ENCODE results near the gene OR2T34. TPM values are rescaled to one million over a fixed set of nuclear protein-coding genes. Genes with fewer than 3 reads are reported as not detected.

OR2T34 gene
- polyA plus RNA-seq, 1 donor from 2014 or later = not detected

DNA sequence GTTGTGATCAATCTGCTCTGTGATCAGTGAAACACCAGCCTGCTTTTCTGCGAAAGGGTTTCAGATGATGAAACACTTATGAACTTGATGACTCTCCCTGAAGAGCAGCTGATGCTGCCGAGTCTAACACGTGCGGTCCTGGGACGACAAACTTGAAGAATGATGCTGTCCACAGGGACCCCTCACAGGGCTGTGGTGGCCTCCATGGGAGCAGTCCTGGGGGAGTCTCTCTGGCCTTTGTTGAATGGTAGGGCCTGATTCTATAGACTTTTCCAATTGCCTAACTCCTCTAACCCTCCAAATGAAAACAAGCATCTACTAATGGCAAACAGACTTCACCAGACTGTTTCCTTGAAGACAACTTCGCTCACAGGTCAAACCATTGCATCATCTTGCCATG, 23.0 kb upstream of the OR2T34 start, which contains the start of gene OR2T10:
Gene OR2T10 (minus strand): TSS at position 112 of the 400 bp plus-strand sequence. CDS start 3,932 bp downstream, outside the sequence.
- Histone ChIP-seq H3K4me2 (ENCODE audit: low read length) (no peak within 1 kb of the TSS), H3K9me2 (ENCODE audit: insufficient read depth, low read length) (no peaks in the 10 kb centered on the region), H2AFZ (ENCODE audit: low read depth, low read length) (no peak within 1 kb of the TSS), H4K20me1 (ENCODE audit: insufficient read depth) (no peaks in the 10 kb centered on the region), H3K9ac (ENCODE audit: low read length) (no peak within 1 kb of the TSS), H3K9me3 (ENCODE audit: low read length) (peaks cover 13% of the 10 kb centered on the region), H3K27ac (ENCODE audit: low read length) (no peak within 1 kb of the TSS), H3K27me3 (ENCODE audit: insufficient read depth, low read depth, low read length) (no peaks in the 10 kb centered on the region), H3K36me3 (ENCODE audit: insufficient read depth, low read length) (no peaks in the 10 kb centered on the region), H3K79me2 (replicated peaks; ENCODE audit: insufficient read depth, low read length) (no peaks in the 10 kb centered on the region), H3K4me3 (ENCODE audit: low read length) (no peak within 1 kb of the TSS), H3F3A (ENCODE audit: insufficient read depth, low read length, poor library complexity, severe bottlenecking) (no peaks in the 10 kb centered on the region)
- TF ChIP-seq EZH2 (IDR thresholded peaks at IDR 0.05; ENCODE audit: borderline replicate concordance, insufficient read depth, low read length, poor library complexity, severe bottlenecking) (no peak), TAF1 (IDR thresholded peaks at IDR 0.05; ENCODE audit: low read depth) (no peak), MXI1 (conservative IDR thresholded peaks at IDR 0.05; ENCODE audit: poor library complexity, severe bottlenecking) (no peak), SMC3 (conservative IDR thresholded peaks at IDR 0.05; ENCODE audit: poor library complexity) (no peak), POLR2AphosphoS5 (IDR thresholded peaks at IDR 0.05) (no peak), EP300 (conservative IDR thresholded peaks at IDR 0.05; ENCODE audit: poor library complexity, severe bottlenecking) (no peak), RAD21 (conservative IDR thresholded peaks at IDR 0.05) (no peak)
- TF ChIP-seq, protein P1, sequence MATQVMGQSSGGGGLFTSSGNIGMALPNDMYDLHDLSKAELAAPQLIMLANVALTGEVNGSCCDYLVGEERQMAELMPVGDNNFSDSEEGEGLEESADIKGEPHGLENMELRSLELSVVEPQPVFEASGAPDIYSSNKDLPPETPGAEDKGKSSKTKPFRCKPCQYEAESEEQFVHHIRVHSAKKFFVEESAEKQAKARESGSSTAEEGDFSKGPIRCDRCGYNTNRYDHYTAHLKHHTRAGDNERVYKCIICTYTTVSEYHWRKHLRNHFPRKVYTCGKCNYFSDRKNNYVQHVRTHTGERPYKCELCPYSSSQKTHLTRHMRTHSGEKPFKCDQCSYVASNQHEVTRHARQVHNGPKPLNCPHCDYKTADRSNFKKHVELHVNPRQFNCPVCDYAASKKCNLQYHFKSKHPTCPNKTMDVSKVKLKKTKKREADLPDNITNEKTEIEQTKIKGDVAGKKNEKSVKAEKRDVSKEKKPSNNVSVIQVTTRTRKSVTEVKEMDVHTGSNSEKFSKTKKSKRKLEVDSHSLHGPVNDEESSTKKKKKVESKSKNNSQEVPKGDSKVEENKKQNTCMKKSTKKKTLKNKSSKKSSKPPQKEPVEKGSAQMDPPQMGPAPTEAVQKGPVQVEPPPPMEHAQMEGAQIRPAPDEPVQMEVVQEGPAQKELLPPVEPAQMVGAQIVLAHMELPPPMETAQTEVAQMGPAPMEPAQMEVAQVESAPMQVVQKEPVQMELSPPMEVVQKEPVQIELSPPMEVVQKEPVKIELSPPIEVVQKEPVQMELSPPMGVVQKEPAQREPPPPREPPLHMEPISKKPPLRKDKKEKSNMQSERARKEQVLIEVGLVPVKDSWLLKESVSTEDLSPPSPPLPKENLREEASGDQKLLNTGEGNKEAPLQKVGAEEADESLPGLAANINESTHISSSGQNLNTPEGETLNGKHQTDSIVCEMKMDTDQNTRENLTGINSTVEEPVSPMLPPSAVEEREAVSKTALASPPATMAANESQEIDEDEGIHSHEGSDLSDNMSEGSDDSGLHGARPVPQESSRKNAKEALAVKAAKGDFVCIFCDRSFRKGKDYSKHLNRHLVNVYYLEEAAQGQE (IDR thresholded peaks at IDR 0.05; ENCODE audit: borderline replicate concordance) = no peak
- TF ChIP-seq, protein P2, sequence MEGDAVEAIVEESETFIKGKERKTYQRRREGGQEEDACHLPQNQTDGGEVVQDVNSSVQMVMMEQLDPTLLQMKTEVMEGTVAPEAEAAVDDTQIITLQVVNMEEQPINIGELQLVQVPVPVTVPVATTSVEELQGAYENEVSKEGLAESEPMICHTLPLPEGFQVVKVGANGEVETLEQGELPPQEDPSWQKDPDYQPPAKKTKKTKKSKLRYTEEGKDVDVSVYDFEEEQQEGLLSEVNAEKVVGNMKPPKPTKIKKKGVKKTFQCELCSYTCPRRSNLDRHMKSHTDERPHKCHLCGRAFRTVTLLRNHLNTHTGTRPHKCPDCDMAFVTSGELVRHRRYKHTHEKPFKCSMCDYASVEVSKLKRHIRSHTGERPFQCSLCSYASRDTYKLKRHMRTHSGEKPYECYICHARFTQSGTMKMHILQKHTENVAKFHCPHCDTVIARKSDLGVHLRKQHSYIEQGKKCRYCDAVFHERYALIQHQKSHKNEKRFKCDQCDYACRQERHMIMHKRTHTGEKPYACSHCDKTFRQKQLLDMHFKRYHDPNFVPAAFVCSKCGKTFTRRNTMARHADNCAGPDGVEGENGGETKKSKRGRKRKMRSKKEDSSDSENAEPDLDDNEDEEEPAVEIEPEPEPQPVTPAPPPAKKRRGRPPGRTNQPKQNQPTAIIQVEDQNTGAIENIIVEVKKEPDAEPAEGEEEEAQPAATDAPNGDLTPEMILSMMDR (IDR thresholded peaks at IDR 0.05; ENCODE audit: poor library complexity, severe bottlenecking) = no peak

DNA sequence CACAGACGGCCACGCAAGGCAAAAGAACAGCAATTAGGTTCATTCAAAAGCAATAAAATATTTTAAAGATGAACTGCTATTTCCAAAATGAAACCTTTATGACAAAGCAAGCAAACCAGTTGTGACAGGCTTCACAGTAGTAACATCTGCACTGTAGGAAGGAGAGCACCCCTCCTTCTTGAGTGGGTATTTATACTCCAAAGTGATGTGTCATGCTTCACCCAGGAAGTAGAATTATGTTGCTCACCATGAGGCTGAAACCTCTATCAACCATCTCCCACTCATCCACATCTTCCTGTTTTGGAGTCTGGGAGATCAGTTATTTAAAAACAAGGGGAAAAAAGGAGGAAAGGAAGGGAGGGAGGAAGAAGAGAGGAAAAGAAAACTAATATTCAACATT, 22.1 kb upstream of the OR2T34 start:
- Histone ChIP-seq H3K4me3 (ENCODE audit: low read length) (no peak overlapping the region), H3F3A (ENCODE audit: insufficient read depth, low read length, poor library complexity, severe bottlenecking) (no peaks in the 10 kb centered on the region), H3K27me3 (ENCODE audit: insufficient read depth, low read depth, low read length) (no peaks in the 10 kb centered on the region), H2AFZ (ENCODE audit: low read depth, low read length) (no peak overlapping the region), H3K9me3 (ENCODE audit: low read length) (peaks cover 13% of the 10 kb centered on the region), H3K9ac (ENCODE audit: low read length) (no peak overlapping the region), H3K27ac (ENCODE audit: low read length) (no peak overlapping the region), H3K36me3 (ENCODE audit: insufficient read depth, low read length) (no peaks in the 10 kb centered on the region), H3K4me2 (ENCODE audit: low read length) (no peak overlapping the region), H4K20me1 (ENCODE audit: insufficient read depth) (no peaks in the 10 kb centered on the region), H3K79me2 (replicated peaks; ENCODE audit: insufficient read depth, low read length) (no peaks in the 10 kb centered on the region), H3K9me2 (ENCODE audit: insufficient read depth, low read length) (no peaks in the 10 kb centered on the region)
- TF ChIP-seq RAD21 (conservative IDR thresholded peaks at IDR 0.05) (no peak), MXI1 (conservative IDR thresholded peaks at IDR 0.05; ENCODE audit: poor library complexity, severe bottlenecking) (no peak), POLR2AphosphoS5 (IDR thresholded peaks at IDR 0.05) (no peak), SMC3 (conservative IDR thresholded peaks at IDR 0.05; ENCODE audit: poor library complexity) (no peak), EZH2 (IDR thresholded peaks at IDR 0.05; ENCODE audit: borderline replicate concordance, insufficient read depth, low read length, poor library complexity, severe bottlenecking) (no peak), TAF1 (IDR thresholded peaks at IDR 0.05; ENCODE audit: low read depth) (no peak), EP300 (conservative IDR thresholded peaks at IDR 0.05; ENCODE audit: poor library complexity, severe bottlenecking) (no peak)
- TF ChIP-seq, protein P1 (IDR thresholded peaks at IDR 0.05; ENCODE audit: borderline replicate concordance) = no peak
- TF ChIP-seq, protein P2 (IDR thresholded peaks at IDR 0.05; ENCODE audit: poor library complexity, severe bottlenecking) = no peak

Measured in neural cell (in vitro differentiated cells).